Smooth muscle cell (in vitro differentiated cells): ENCODE measurements around the gene SLC8A1. TPM values are rescaled to one million over a fixed set of nuclear protein-coding genes. Genes with fewer than 3 reads are reported as not detected.

ENCODE experiments used
- DNase-seq: peaks from one replicate; lab custom pipeline; 2025; ENCODE audit not compliant: unreplicated experiment; lab: John Stamatoyannopoulos, UW
- H2AFZ ChIP-seq: fragments of 200-600 bp; sonication (generic); 2 replicates; pipeline ENCODE4 v1.6.0; 2016; ENCODE audit warnings: antibody characterized with exemption, low read depth, mild to moderate bottlenecking
- H3F3A ChIP-seq: fragments of 200-600 bp; sonication (generic); 2 replicates; pipeline ENCODE4 v1.6.0; 2017; ENCODE audit warnings: antibody characterized with exemption, low read depth
- H3K27ac ChIP-seq: fragments of 200-600 bp; sonication (generic); 2 replicates; pipeline ENCODE4 v1.5.1; 2016; ENCODE audit warnings: low read depth, mild to moderate bottlenecking
- H3K27me3 ChIP-seq: fragments of 200-600 bp; sonication (generic); 2 replicates; pipeline ENCODE4 v1.6.1; 2016; ENCODE audit warnings: low read depth, mild to moderate bottlenecking
- H3K36me3 ChIP-seq: fragments of 200-600 bp; sonication (generic); 2 replicates; pipeline ENCODE4 v1.5.1; 2016; ENCODE audit warnings: low read depth
- H3K4me1 ChIP-seq: fragments of 200-600 bp; sonication (generic); 2 replicates; pipeline ENCODE4 v1.5.1; 2016; ENCODE audit warnings: low read depth
- H3K4me2 ChIP-seq: fragments of 200-600 bp; sonication (generic); 2 replicates; pipeline ENCODE4 v1.6.0; 2016; ENCODE audit warnings: mild to moderate bottlenecking
- H3K4me3 ChIP-seq: fragments of 200-600 bp; sonication (generic); 2 replicates; pipeline ENCODE4 v1.5.1; 2016; ENCODE audit warnings: mild to moderate bottlenecking
- H3K79me2 ChIP-seq: fragments of 200-600 bp; sonication (generic); 2 replicates; pipeline ENCODE4 v1.6.0; 2016; ENCODE audit warnings: low read depth, mild to moderate bottlenecking
- H3K9ac ChIP-seq: fragments of 200-600 bp; sonication (generic); 2 replicates; pipeline ENCODE4 v1.6.0; 2016; ENCODE audit warnings: low read depth
- H3K9me3 ChIP-seq: fragments of 200-600 bp; sonication (generic); replicated peaks from 2 replicates; pipeline ENCODE4 v1.5.1; 2016; ENCODE audit warnings: low read depth
- H4K20me1 ChIP-seq: fragments of 200-600 bp; sonication (generic); 2 replicates; pipeline ENCODE4 v1.6.0; 2016; ENCODE audit warnings: low read depth
- WGBS: methylation state at CpG from one replicate; pipeline ENCODE4 v1.1.7; 2016; ENCODE audit warnings: low lambda C conversion rate; 5-methylcytosine and 5-hydroxymethylcytosine counted together
- polyA plus RNA-seq: library from polyadenylated mRNA; unstranded; fragments of >200 nt; fragmentation: Nextera tagmentation; extraction: Ambion mirVana; gene quantifications from 2 replicates; pipeline ENCODE4 v1.2.1, GENCODE V29; 2016
- total RNA-seq: library from RNA; depleted of rRNA; stranded (reverse); fragments of >200 nt; gene quantifications from 2 replicates; pipeline ENCODE4 v1.2.3, GENCODE V29; 2014
- TF ChIP-seq, protein P1 (sequence below): fragments of 200-600 bp; sonication (generic); IDR thresholded peaks from 2 replicates; pipeline ENCODE4 v1.5.1; 2017; ENCODE audit warnings: borderline replicate concordance, mild to moderate bottlenecking, antibody characterized with exemption; ENCODE audit not compliant: insufficient read depth, poor library complexity, severe bottlenecking

SLC8A1 gene
- total and polyA plus RNA-seq, 2 experiments from 2014 or later: 1.1 to 5.3 TPM

DNA sequence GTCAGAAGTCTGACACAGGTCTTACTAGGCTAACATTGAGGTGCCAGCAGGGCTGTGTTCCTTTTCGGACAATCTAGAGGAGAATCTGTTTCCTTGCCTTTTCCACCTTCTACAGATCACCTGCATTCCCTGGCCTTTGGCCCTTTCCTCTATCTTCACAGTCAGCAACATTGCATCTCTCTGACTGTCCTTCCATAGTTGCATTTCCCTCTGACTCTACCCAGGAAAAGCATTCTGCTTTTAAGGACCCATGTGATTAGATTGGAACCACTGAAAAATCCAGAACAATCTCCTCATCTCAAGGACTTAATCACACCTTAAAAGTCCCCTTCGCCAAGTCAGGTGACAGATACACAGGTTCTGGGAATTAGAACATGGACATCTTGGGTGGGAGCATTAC, 181.5 kb downstream of the SLC8A1 start:
- H3K36me3 ChIP-seq: no peaks in the 10 kb centered on the region
- TF ChIP-seq, protein P1, sequence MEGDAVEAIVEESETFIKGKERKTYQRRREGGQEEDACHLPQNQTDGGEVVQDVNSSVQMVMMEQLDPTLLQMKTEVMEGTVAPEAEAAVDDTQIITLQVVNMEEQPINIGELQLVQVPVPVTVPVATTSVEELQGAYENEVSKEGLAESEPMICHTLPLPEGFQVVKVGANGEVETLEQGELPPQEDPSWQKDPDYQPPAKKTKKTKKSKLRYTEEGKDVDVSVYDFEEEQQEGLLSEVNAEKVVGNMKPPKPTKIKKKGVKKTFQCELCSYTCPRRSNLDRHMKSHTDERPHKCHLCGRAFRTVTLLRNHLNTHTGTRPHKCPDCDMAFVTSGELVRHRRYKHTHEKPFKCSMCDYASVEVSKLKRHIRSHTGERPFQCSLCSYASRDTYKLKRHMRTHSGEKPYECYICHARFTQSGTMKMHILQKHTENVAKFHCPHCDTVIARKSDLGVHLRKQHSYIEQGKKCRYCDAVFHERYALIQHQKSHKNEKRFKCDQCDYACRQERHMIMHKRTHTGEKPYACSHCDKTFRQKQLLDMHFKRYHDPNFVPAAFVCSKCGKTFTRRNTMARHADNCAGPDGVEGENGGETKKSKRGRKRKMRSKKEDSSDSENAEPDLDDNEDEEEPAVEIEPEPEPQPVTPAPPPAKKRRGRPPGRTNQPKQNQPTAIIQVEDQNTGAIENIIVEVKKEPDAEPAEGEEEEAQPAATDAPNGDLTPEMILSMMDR: no peak
- WGBS: 88% methylated on average over 2 of the region's 2 CpGs

DNA sequence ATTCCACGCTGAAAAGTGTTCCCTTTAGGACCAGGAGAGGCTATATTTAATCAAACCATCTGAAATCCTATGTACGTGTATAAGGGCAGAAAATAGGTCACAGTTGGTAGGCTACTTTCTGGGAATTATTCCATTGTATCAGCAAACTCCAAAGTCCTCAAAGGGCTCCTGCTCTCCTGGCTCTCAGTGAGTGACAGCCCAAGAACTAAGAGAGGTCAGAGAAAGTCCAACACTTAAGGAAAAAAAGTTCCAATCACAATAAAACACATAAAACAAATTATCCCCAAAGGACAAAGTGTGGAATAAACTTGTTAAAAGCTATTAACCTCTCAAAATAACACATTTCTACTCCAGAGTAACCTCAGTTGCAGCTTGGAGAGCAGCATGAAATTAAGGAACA, 183.3 kb downstream of the SLC8A1 start:
- 94% methylated on average over 2 of the region's 2 CpGs for WGBS
- Histone ChIP-seq H4K20me1 (no peaks in the 10 kb centered on the region), H3K9ac (no peak overlapping the region), H3K27me3 (no peaks in the 10 kb centered on the region), H3K79me2 (no peaks in the 10 kb centered on the region), H3K36me3 (no peaks in the 10 kb centered on the region), H2AFZ (no peak overlapping the region), H3K4me1 (no peaks in the 10 kb centered on the region), H3K27ac (no peak overlapping the region), H3K4me2 (no peak overlapping the region), H3F3A (no peaks in the 10 kb centered on the region), H3K9me3 (no peaks in the 10 kb centered on the region), H3K4me3 (no peak overlapping the region)
- no peak for DNase-seq
- TF ChIP-seq, protein P1: no peak

More for the DNA sequence above, 181.5 kb downstream of the SLC8A1 start:
- Histone ChIP-seq H3F3A (no peaks in the 10 kb centered on the region), H3K9ac (no peak overlapping the region), H3K79me2 (no peaks in the 10 kb centered on the region), H3K27me3 (no peaks in the 10 kb centered on the region), H4K20me1 (no peaks in the 10 kb centered on the region), H3K4me2 (no peak overlapping the region), H3K27ac (no peak overlapping the region), H3K4me3 (no peak overlapping the region), H2AFZ (no peak overlapping the region), H3K4me1 (no peaks in the 10 kb centered on the region), H3K9me3 (no peaks in the 10 kb centered on the region)
- no peak for DNase-seq

DNA sequence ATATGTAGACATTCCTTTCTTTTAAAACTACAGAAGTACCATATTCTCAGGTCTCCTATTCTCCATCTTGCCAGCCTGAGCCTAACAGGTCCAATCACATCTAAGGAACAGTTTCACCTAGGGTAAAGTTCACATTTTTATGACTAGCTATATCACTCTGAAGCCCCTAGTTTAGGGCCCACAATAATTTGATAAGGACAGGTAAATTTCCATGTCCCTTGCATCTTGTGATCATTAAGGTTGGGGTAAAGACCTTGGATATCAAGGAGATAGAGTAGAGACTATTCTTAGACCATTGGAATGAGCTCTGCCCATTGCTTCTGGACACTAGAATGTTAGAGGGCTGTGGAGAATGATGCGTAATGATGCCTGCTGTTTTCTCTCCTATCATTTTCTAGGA, 185.7 kb downstream of the SLC8A1 start:
- DNase-seq: no peak
- Histone ChIP-seq H3K9ac (no peak overlapping the region), H3K4me1 (no peaks in the 10 kb centered on the region), H3K79me2 (no peaks in the 10 kb centered on the region), H3K27ac (no peak overlapping the region), H3K9me3 (no peaks in the 10 kb centered on the region), H3K4me3 (no peak overlapping the region), H2AFZ (no peak overlapping the region), H3F3A (no peaks in the 10 kb centered on the region), H3K27me3 (no peaks in the 10 kb centered on the region), H4K20me1 (no peaks in the 10 kb centered on the region), H3K4me2 (no peak overlapping the region), H3K36me3 (no peaks in the 10 kb centered on the region)
- 100% methylated on average over 1 of the region's 1 CpG for WGBS
- TF ChIP-seq, protein P1: no peak

DNA sequence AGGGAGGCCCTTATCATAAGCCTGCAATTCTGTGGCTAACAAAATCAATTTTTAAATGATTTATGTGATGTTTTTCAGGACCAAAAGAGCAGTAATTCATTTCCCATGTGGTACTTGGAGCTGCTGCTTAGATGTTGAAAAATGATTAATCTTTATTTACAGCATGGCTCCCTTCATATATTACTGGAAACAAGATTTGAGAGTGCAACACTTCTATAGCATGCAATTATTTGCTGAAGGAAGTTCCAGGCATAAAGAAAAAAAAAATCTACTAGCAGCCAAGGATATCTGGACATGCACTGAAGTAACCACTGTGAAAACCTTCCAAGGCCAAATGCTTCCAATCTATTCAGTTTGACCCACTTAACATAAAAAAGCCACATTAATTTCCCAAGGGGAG, 186.3 kb downstream of the SLC8A1 start:
- Histone ChIP-seq H3K27me3 (no peaks in the 10 kb centered on the region), H3F3A (no peaks in the 10 kb centered on the region), H2AFZ (no peak overlapping the region), H3K36me3 (no peaks in the 10 kb centered on the region), H3K9me3 (no peaks in the 10 kb centered on the region), H3K9ac (no peak overlapping the region), H3K27ac (no peak overlapping the region), H4K20me1 (no peaks in the 10 kb centered on the region), H3K79me2 (no peaks in the 10 kb centered on the region), H3K4me1 (no peaks in the 10 kb centered on the region), H3K4me2 (no peak overlapping the region), H3K4me3 (no peak overlapping the region)
- TF ChIP-seq, protein P1: no peak
- no peak for DNase-seq
